ENCODE data around the gene SLC2A3.

DNA sequence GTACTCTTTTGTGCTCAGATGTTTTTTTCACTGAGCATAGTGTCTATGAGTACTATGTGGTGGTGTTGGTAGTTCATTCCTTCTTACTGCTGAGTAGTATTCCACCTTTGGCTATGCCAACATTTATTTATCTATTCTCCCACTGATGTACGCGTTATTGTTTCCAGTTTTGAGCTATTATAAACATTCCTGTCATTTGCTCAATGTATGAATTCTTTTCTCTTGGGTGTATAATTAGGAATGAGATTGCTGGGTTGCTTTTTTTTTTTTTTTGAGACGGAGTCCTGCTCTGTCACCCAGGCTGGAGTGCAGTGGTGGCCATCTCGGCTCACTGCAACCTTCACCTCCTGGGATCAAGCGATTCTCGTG lies 37.5 kb upstream of the SLC2A3 start:
- TF ChIP-seq, protein P1, sequence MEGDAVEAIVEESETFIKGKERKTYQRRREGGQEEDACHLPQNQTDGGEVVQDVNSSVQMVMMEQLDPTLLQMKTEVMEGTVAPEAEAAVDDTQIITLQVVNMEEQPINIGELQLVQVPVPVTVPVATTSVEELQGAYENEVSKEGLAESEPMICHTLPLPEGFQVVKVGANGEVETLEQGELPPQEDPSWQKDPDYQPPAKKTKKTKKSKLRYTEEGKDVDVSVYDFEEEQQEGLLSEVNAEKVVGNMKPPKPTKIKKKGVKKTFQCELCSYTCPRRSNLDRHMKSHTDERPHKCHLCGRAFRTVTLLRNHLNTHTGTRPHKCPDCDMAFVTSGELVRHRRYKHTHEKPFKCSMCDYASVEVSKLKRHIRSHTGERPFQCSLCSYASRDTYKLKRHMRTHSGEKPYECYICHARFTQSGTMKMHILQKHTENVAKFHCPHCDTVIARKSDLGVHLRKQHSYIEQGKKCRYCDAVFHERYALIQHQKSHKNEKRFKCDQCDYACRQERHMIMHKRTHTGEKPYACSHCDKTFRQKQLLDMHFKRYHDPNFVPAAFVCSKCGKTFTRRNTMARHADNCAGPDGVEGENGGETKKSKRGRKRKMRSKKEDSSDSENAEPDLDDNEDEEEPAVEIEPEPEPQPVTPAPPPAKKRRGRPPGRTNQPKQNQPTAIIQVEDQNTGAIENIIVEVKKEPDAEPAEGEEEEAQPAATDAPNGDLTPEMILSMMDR (IDR thresholded peaks at IDR 0.05) = no peak
- TF ChIP-seq EZH2 (IDR thresholded peaks at IDR 0.05) (no peak), EZH2phosphoT487 (IDR thresholded peaks at IDR 0.05) (no peak)

Data from neural progenitor cell (in vitro differentiated cells).